Vagina (tissue), 2 donors: Measurements from ENCODE around the gene ZMIZ1.

Source experiments
- POLR2A ChIP-seq, 2 donors: fragments of 450-650 bp; IDR thresholded peaks; one replicate each; pipeline ENCODE4 v1.6.1; 2017; ENCODE audit warnings: antibody characterized with exemption in 2 of 2, mild to moderate bottlenecking in 2 of 2, moderate library complexity in 2 of 2
- TF ChIP-seq, protein P1 (sequence below), 3 experiments: fragments of 450-650 bp in 2 of 3; fragments of 200-600 bp in 1 of 3; sonication (generic) in 1 of 3; IDR thresholded peaks; one replicate each; pipeline ENCODE4 v1.5.1; 2017 to 2019; ENCODE audit warnings: antibody characterized with exemption in 3 of 3, mild to moderate bottlenecking in 2 of 3, moderate library complexity in 2 of 3

- no peak for TF ChIP-seq POLR2A (IDR thresholded peaks at IDR 0.05)
- TF ChIP-seq, protein P1, sequence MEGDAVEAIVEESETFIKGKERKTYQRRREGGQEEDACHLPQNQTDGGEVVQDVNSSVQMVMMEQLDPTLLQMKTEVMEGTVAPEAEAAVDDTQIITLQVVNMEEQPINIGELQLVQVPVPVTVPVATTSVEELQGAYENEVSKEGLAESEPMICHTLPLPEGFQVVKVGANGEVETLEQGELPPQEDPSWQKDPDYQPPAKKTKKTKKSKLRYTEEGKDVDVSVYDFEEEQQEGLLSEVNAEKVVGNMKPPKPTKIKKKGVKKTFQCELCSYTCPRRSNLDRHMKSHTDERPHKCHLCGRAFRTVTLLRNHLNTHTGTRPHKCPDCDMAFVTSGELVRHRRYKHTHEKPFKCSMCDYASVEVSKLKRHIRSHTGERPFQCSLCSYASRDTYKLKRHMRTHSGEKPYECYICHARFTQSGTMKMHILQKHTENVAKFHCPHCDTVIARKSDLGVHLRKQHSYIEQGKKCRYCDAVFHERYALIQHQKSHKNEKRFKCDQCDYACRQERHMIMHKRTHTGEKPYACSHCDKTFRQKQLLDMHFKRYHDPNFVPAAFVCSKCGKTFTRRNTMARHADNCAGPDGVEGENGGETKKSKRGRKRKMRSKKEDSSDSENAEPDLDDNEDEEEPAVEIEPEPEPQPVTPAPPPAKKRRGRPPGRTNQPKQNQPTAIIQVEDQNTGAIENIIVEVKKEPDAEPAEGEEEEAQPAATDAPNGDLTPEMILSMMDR (IDR thresholded peaks at IDR 0.05): no peak
Measured at GRCh38 chr10:79074732-79075131, 6.0 kb downstream of the ZMIZ1 start.
